ENCODE measurements around the gene TSKU. TPM values are rescaled to one million over a fixed set of nuclear protein-coding genes. Genes with fewer than 3 reads are reported as not detected.
A peak's percentile ranks its signal among the peaks of the same experiment; 100 is the strongest.

The TSKU gene
- total RNA-seq, 2 donors from 2014 or later, result 32.7 to 51.7 TPM

DNA sequence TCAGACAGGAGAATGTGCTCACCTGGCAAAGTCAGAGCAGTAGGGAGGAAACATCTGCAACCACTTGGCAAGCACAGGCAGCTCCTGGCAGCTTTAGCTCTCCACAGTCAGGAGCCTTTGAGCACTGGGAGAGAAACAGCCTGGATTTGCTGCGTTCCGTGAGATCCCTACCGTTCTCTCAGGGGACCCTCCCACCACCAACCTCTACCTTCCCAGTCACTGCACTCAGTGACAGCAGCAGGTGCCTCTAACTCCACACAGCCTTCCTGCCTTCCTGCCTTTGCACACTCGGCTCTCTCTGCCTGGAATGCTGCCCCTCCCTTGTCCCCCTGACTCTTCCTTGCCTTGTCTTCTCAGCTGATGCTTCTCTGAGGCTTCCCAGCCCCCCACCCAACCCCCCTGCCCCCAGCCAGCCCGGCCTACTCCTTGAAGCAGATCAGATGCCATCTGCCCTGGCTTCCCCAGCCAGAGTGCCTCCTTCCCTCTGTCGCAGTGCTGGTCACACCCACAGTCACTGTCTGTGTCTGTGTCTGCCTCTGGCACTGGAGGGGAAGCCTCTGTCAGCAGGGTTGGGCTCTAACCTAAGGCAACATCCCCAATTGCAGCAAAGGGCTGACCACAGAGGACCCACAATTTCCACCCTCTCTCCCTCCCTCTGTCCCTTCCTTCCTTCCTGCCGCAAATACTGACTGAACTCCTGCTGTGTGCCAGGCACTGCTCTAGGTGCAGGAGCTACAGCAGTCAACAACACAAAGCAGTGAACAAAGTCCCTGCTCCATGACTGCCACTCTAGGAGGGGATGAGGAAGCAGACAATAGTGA lies 14.9 kb upstream of the TSKU start:
- Histone ChIP-seq H3K36me3 (replicated peaks in 1 of 2; ENCODE audit: insufficient read depth in 1 of 2, low read depth in 2 of 2) (no peaks in the 10 kb centered on the region), H3K27me3 (no peaks in the 10 kb centered on the region), H3K4me1 (peaks cover 64% of the 10 kb centered on the region), H3K4me3 (no peak overlapping the region), H3K9me3 (no peaks in the 10 kb centered on the region), H3K27ac (no peak overlapping the region)
- intact Hi-C loops (cut with DNase I), result no loop called here
- DNase-seq, result peak in 3 of 4 donors; percentile 47 to 63 (median 53)
- 37 to 43% methylated on average over 7 of the region's 7 CpGs for WGBS, 2 donors
- ATAC-seq, result no peak
- TF ChIP-seq POLR2A (IDR thresholded peaks at IDR 0.05), result no peak
- TF ChIP-seq, protein P1, sequence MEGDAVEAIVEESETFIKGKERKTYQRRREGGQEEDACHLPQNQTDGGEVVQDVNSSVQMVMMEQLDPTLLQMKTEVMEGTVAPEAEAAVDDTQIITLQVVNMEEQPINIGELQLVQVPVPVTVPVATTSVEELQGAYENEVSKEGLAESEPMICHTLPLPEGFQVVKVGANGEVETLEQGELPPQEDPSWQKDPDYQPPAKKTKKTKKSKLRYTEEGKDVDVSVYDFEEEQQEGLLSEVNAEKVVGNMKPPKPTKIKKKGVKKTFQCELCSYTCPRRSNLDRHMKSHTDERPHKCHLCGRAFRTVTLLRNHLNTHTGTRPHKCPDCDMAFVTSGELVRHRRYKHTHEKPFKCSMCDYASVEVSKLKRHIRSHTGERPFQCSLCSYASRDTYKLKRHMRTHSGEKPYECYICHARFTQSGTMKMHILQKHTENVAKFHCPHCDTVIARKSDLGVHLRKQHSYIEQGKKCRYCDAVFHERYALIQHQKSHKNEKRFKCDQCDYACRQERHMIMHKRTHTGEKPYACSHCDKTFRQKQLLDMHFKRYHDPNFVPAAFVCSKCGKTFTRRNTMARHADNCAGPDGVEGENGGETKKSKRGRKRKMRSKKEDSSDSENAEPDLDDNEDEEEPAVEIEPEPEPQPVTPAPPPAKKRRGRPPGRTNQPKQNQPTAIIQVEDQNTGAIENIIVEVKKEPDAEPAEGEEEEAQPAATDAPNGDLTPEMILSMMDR (IDR thresholded peaks at IDR 0.05), result no peak

DNA sequence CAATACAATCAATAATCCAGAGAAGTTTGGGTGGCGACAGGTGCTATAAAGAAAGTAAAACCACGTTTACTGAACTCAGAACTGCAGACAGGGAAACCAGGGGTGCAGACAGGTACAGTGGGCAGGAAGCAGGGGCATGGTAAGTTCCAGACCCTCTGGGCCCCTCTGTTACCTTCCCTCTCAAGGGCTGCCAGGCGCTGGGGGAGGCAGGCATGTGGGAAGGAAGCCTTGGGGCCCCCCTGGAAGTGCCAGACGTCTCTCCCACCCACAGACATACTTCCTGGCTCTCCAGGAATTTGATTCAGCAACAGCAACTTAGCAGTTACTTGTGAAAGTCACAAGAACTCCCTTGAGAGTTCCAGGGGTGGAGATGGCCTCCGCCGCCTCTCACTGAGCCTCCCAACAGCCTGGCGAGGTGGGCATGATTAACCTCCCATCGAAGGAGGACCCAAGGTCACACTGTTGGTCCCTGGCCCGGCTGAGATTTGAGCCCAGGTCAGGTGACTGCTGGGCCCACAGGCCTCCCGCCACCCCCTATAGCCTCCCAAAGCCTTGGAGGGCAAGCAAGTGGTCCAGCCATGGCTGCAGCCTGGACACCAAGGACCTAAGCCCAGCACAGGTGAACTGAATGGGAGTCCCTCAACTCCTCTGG lies 14.1 kb upstream of the TSKU start:
- intact Hi-C loops (cut with DNase I), result no loop called here
- ATAC-seq (no peak), DNase-seq (no peak)
- no peaks in the 10 kb centered on the region for H3K9me3 ChIP-seq
- H3K27me3 ChIP-seq, result no peaks in the 10 kb centered on the region
- H3K27ac ChIP-seq, result peak overlapping the region in 2 of 4 donors; percentile 27 to 42
- TF ChIP-seq POLR2A (IDR thresholded peaks at IDR 0.05), result no peak
- TF ChIP-seq, protein P1 (IDR thresholded peaks at IDR 0.05), result no peak
- no peaks in the 10 kb centered on the region for H3K36me3 ChIP-seq (replicated peaks in 1 of 2; ENCODE audit: insufficient read depth in 1 of 2, low read depth in 2 of 2)
- 60 to 77% methylated on average over 3 to 9 of the region's 10 CpGs for WGBS, 2 donors
- no peak overlapping the region for H3K4me3 ChIP-seq
- peaks cover 71% of the 10 kb centered on the region for H3K4me1 ChIP-seq

DNA sequence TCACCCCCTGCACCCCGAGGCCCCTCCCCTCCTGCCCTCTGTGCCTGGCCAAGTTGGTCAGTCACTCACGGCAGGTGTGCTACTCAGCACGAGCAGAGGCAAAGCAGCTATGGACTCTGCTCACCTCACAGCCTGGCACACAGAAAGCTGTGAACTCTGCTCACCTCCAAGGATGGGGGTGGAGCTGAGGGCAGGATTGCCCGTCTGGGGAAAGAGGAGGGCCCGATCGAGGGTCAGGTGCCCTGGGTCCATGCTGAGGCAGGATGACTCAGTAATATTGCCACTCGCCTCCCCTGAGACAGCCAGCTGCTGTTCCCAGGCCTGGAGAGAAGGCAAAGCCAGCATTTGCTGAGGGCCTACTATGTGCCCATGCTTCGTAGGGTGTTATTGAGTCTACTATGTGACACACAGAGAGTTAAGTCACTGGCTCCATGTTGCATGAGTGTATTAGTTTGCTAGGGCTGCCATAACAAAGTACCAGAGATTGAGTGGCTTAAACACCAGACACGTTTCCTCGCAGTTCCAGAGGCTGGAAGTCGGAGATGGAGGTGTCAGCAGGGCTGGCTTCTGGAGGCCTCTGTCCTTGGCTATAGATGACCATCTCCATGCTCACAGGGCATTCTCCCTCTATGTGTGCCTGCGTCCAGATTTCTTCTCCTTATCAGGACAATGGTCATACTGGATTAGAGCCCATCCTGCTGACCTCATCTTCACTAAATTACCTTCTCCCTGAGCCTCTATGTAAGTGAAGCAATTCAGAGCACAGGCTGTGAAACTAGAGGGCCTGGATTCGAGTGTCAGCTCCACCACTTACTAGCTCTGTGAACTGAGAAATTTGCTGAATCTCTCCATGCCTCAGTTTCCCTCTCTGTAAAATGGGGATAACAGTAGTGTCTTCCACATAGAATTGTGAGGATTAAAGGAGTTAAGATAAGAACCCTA lies 13.2 kb upstream of the TSKU start:
- DNase-seq (peak; percentile 67 to 89 (median 76)), ATAC-seq (peak; percentile 74)
- peaks cover 74% of the 10 kb centered on the region for H3K4me1 ChIP-seq
- intact Hi-C loops (cut with DNase I), result no loop called here
- H3K9me3 ChIP-seq, result no peaks in the 10 kb centered on the region
- H3K36me3 ChIP-seq (replicated peaks in 1 of 2; ENCODE audit: insufficient read depth in 1 of 2, low read depth in 2 of 2), result no peaks in the 10 kb centered on the region
- no peak overlapping the region for H3K4me3 ChIP-seq
- peak overlapping the region in 3 of 4 donors; percentile 27 to 42 (median 42) for H3K27ac ChIP-seq
- TF ChIP-seq, protein P1 (IDR thresholded peaks at IDR 0.05), result no peak
- no peak for TF ChIP-seq POLR2A (IDR thresholded peaks at IDR 0.05)
- 64 to 67% methylated on average over 11 to 13 of the region's 13 CpGs for WGBS, 2 donors
- no peaks in the 10 kb centered on the region for H3K27me3 ChIP-seq

DNA sequence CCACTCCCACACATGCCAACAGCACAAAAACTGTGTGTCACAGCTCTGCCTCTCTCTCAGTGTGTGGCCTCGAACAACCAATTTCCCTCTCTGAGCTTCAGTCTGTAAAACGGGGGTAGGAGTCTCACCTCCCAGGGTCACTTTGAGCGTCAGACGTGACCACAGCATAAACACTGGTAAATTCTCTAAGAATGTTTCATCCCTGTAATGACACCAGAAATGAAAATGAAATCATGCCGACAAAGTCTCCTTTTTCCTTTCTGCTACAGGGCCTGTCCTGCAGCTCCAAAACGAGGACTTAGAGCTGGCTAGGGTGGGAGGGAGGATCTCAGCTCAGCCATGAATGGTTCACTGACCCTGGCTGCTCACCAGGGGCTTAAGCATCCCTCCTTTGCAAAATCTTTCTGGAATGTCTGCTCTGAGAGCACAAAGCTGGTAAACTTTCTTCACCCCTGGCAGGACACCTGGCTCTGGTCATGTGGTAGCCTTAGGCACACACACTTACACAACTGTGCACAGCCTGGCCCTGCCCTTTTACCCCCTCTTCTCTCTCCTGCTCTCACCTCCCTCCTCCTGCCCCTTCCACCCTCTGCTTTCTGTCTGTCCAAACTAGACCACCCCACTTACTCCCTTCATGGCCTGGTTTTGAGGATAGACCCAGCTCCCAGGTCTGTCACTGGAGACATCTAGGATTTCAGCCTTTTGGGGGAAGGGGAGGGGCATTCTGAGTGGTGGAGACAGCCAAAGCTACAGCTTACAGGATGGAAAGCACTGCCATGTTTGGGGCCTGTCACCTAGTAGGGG lies 12.3 kb upstream of the TSKU start:
- Histone ChIP-seq H3K27me3 (no peaks in the 10 kb centered on the region), H3K9me3 (no peaks in the 10 kb centered on the region), H3K4me3 (no peak overlapping the region), H3K4me1 (peaks cover 67% of the 10 kb centered on the region), H3K36me3 (replicated peaks in 1 of 2; ENCODE audit: insufficient read depth in 1 of 2, low read depth in 2 of 2) (no peaks in the 10 kb centered on the region), H3K27ac (peak overlapping the region in 1 of 4 donors; percentile 42)
- 68 to 72% methylated on average over 6 of the region's 6 CpGs for WGBS, 2 donors
- intact Hi-C loops (cut with DNase I), result no loop called here
- ATAC-seq (peak; percentile 15), DNase-seq (peak in 3 of 4 donors; percentile 34 to 65 (median 55))
- TF ChIP-seq, protein P1 (IDR thresholded peaks at IDR 0.05), result no peak
- no peak for TF ChIP-seq POLR2A (IDR thresholded peaks at IDR 0.05)
